NCI-H69 (cell line): Measurements from ENCODE around the gene RNF168.
"Not testable (repeated sequence)": the region's sequence is repeated elsewhere in the genome, so short reads cannot be mapped to it uniquely, and the experiment has no call there.

ENCODE experiments used
- DNase-seq: peaks from one replicate; lab custom pipeline; 2025; lab: John Stamatoyannopoulos, UW

RNF168 gene

GRCh38 chr3:196503196-196504076 is at the start of gene RNF168:
Gene RNF168 (minus strand): TSS chr3:196503768. CDS start chr3:196503173, 595 bp downstream.
- peak; percentile 99 for DNase-seq

GRCh38 chr3:196552253-196552652 is 48.7 kb upstream of the RNF168 start:
- no peak for DNase-seq

DNA sequence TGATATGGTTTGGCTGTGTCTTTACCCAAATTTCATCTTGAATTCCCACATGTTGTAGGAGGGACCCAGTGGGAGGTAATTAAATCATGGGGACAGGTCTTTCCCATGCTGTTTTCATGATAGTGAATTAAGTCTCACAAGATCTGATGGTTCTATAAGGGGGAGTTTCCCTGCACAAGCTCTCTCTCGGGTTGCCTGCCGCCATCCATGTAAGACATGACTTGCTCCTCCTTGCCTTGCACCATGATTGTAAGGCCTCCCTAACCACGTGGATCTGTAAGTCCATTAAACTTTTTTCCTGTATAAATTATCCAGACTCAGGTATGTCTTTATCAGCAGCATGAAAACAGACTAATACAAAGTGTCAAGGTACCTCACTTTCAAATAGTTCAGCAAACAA is 46.6 kb upstream of the RNF168 start:
- DNase-seq: not testable (repeated sequence)

- not testable (repeated sequence) for DNase-seq
Measured at GRCh38 chr3:196549312-196549711, 45.7 kb upstream of the RNF168 start.

- DNase-seq: no peak
Measured at GRCh38 chr3:196547067-196547466, 43.5 kb upstream of the RNF168 start.

DNA sequence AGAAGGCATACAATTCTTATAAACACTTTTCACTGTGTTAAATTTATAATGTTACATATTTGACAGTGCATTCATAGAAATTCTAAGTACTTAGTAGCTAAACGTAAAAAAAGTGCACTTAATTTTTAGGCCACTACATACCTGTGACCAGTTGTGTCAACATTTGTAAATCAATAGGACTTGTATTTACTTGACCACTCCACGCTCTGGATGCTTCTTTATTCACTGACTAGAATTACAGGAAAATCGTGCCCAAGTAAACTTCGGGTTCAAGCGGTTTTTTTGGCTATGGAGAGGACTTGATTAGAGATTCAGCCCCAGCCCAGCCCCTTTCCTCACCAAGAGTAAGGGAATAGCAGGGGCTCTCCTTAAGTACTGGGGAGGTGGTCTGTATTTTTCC is 43.0 kb upstream of the RNF168 start:
- no peak for DNase-seq

DNA sequence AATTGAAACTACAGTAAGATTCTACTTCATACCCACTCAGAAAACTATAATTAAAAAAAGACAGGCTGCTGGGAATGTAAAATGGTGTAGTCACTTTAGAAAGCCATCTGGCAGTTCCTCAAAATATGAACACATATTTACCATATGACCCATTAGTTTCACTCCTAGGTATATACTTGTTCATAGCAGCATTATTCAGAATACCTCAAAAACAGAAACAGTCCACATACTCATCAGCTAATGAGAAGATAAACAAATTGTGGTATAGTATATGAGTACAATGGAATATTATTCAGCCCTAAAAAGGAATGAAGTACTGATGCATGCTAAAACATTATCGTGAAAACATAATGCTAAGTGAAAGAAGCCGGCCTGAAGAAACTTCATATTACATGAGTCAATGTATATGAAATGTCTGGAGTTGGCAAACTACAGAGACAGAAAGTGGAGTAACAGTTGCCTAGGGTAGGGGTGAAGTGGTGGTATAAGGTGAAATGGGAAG is 41.0 kb upstream of the RNF168 start:
- no peak for DNase-seq

- DNase-seq: no peak
Measured at GRCh38 chr3:196541684-196542445, 38.3 kb upstream of the RNF168 start.

DNA sequence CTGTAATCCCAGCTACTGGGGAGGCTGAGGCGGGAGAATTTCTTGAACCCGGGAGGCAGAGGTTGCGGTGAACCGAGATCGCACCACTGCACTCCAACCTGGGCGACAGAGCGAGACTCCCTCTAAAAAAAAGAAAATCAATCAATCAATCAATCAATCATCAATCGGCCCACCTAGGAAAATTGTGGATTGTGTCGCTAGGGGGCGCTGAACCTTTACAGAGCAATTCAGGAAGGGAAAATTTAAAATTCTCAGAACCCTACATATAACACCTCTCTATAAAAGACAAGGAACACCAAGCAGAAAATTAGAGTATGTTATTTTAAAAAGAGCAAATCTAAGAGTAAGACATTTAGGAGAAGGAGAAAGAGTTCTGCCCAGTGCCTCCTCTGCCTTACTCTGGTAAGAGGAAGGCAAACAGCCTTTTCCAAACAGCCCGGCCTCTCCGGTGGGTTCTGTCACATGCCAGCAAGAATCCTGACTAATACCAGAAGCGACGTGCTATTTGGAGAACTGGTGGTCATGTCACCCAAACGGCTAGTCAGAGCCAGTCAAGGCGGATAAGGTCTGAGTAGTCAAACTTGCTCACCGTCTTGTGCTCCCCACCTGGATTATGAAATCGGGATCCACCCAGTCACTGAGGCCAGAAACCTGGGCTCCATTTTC is 33.9 kb upstream of the RNF168 start:
- DNase-seq: peak; percentile 42

GRCh38 chr3:196533260-196533681 is 29.7 kb upstream of the RNF168 start:
- DNase-seq: no peak

- no peak for DNase-seq
Measured at GRCh38 chr3:196531418-196531817, 27.9 kb upstream of the RNF168 start.

DNA sequence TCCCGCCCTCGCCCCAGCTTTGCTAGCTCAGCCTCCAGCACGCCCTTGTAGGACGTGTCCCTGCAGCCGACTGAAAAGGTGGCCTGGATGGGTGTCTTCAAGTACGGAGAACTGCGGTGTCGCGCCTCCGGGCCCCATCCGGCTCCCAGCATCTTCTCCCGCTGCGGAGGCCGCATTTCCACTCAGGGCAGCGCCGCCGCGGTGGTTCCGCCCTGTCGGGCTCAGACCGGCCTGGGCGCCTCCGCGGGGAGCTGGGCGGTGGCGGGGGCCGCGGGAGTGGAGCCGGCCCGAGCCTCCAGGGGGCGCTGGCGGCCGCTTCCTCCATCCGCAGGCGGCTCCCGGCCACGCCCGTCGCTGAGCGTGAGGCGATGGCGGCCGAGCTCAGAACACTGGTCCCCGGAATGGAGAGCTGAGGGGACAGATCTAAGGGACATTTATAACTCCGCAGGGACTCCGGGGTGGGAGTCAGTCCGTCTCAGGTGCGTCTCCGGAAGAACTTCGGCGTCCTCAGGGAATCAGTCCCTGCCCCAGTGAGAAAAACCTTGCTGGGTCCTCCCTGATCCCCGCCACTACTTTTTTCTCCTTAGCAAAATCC is 25.2 kb upstream of the RNF168 start:
- peak; percentile 92 for DNase-seq

DNA sequence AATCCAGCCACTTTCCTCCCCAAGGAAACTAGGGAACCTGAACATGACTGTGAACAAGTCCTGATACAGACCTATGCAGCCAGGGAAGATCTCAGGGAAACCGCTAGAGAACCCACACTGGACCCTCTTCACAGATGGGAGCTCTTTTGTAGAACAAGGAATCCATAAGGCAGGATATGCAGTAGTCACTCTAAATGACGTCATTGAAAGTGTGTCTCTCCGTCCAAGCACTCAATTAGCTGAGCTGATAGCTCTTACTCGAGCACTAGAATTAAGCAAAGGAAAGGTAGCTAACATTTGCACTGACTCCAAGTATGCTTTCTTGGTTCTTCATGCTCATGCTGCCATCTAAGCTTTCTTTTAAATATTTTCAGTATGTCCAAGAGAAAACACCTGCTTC is 21.6 kb upstream of the RNF168 start:
- DNase-seq: peak; percentile 16

DNA sequence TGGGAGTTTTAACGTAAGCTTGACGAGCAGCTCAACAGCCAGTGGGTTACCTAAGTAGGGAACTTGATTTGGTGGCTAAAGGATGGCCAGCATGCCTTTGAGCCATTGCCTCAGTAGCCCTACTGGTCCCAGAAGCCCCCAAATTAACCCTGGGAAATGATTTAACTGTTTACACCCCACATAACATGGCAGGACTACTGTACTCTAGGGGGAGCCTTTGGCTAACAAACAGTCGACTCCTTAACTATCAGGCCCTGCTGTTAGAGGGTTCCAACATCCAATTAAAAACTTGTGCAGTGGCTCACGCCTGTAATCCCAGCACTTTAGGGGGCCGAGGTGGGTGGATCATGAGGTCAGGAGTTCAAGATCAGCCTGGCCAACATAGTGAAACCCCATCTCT is 21.0 kb upstream of the RNF168 start:
- DNase-seq: no peak

DNA sequence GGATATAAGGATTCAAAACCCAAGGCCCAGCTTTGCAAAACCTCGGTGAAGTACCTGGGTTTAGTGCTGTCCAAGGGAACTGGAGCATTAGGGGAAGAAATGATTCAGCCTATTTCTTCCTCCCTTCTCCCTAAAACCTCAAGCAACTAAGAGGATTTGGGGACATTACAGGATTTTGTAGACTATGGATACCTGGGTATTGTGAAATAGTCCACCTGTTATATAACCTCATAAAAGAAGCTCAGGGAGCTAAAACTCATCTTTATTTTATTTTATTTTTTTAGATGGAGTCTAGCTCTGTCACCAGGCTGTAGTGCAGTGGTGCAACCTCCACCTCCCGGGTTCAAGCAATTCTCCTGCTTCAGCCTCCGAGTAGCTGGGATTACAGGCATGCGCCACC is 20.3 kb upstream of the RNF168 start:
- no peak for DNase-seq

DNA sequence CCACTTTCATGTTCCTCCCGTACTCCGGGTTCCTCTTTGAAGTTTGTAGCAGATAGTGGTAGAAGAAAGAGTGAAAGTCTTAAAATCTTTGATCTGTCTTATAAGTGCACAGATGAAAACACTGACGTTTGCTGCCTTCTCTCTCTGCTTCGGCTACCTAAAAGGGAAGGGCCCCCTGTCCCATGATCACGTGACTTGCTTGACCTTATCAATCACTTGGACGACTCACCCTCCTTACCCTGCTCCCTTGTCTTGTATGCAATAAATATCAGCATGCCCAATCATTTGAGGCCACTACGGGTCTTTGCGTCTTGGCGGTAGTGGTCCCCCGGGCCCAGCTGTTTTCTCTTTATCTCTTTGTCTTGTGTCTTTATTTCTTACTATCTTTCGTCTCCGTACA is 17.7 kb upstream of the RNF168 start:
- not testable (repeated sequence) for DNase-seq

DNA sequence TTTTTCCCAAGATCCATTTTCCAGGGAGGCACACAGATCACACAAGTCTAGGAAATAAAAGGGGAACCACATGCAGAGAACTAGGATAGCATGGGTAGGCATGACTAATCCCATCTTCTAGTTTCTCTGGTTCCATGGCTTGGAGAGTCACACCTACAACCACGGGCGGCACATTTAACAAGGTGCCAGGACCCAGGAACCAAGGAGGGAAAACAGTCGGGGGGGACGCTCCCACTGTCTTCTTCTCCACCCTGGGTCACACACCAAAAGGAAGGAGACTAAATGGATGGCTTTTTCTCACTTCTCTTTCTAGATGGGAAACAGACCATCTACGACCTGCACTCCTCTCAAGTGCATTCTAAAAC is 16.1 kb upstream of the RNF168 start:
- no peak for DNase-seq

- peak; percentile 81 for DNase-seq
Measured at GRCh38 chr3:196518966-196519717, 15.6 kb upstream of the RNF168 start.

DNA sequence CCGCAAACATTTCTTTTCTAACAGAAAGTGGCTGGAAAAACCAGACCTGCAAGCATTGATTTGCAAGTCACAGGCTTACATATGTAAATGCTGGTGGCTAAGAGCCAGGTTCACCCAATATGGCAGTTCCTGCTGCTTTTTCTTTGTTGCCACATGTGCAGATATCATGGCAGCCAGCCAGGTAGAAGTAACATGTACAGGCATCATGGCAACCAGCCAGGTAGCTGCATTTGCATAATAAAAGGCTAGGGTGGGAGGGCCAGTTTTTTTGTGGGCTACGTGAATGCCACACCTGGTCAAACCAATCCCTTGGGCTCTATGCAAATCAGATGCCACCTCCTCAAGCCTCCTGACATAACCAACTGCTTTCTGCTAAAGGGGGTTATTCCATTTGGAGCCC is 14.4 kb upstream of the RNF168 start:
- DNase-seq: peak; percentile 94

DNA sequence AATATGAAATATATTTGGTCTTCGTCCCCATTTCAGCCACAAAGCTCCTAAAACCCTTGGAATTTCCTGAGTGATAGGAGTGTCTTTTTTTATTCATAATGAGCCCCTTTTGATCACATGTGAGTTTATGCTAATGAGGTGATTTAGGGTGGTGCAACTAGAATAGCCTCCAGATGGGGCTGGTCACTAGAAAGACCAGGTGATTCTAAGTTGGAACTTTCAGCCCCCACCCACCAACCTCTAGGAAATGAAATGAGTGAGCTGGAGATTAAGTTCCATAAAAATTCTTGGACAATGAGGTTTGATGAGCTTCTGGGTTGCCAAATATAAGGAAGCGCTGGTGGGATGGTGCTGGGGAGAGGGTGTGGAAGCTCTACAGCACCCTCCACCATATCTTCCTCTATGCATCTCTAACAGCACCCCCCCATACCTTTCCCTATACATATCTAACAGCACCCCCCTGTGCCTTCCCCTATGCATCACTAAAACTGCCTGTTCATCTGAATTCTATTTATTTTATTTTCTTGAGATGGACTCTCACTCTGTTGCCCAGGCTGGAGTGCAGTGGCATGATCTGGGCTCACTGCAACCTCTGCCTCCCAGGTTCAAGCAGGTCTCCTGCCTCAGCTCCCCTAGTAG is 13.7 kb upstream of the RNF168 start:
- DNase-seq: no peak
